GM12801 (cell line): ENCODE results near the gene SPRED1.

ENCODE experiments used
- TF ChIP-seq, protein P1 (sequence below): IDR thresholded peaks from one replicate; pipeline ENCODE4 v1.5.1; 2011; ENCODE audit warnings: control low read depth; ENCODE audit not compliant: insufficient read length; ENCODE audit errors: extremely low read depth

The SPRED1 gene

DNA sequence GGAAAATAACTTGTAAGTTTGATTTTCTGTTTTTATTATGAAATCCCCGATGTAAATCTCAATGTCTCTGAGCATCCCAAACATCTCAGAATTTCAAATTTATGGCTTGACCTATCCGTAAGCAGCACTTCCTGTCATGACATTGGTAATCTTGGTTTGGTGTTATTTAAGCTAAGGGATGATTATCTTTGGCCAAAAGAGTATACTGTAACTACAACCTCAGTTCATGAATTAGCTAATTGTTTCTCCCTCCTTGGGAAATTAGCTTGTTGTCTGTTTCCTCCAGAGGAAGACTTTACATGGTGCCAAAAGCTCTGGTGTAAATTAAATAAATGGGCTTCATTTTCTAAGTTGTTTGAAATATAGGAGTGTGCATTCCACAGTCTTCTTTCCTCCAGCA, 28.1 kb upstream of the SPRED1 start:
- TF ChIP-seq, protein P1, sequence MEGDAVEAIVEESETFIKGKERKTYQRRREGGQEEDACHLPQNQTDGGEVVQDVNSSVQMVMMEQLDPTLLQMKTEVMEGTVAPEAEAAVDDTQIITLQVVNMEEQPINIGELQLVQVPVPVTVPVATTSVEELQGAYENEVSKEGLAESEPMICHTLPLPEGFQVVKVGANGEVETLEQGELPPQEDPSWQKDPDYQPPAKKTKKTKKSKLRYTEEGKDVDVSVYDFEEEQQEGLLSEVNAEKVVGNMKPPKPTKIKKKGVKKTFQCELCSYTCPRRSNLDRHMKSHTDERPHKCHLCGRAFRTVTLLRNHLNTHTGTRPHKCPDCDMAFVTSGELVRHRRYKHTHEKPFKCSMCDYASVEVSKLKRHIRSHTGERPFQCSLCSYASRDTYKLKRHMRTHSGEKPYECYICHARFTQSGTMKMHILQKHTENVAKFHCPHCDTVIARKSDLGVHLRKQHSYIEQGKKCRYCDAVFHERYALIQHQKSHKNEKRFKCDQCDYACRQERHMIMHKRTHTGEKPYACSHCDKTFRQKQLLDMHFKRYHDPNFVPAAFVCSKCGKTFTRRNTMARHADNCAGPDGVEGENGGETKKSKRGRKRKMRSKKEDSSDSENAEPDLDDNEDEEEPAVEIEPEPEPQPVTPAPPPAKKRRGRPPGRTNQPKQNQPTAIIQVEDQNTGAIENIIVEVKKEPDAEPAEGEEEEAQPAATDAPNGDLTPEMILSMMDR: no peak

DNA sequence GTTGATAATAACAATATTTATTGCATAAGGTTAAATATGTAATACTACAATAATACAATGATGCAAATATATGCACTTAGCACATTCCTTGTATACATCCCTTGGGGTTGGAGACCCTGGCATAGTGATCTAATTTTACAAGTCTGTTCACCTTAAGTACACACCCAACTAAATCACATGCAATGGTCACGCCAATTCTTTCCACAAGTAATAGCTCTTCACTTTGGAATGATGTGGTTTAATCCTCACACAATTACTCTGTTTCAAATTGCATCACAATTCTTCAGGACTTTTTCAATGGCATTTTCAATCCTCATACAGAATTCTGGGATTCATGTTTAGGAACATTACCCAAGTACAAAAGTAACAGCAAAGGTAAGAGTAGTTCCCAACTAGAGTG, 27.3 kb upstream of the SPRED1 start:
- TF ChIP-seq, protein P1: no peak

DNA sequence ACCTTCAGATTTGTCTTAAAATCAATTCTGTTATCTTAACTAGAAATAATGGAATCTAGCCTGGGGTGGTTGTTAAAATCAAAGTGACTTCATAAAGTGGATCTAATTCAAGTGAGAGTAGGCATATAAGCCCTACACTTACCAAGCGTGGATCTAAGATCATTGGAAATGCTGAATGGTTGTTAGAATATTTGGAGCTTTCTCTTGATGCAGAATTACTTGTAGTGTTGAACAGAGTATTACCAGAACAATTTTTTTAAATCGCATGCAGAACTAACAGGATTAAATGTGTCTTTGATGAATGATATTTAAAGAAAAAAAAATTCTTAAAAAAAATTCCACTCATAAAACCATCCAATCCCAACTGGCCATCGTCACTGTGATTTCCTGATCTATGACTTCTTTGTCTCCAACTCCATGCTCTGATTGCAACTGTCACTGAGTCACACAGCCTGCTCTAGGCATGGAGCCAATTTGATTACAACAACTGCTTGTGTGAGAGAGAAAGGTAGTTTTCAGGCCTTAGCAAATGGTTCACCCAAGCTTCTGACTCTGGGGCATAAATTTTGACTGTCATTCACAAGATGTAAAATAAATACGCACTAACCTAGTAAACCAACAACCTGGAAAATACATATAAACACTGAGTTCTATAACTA, 25.9 kb upstream of the SPRED1 start:
- TF ChIP-seq, protein P1: no peak

DNA sequence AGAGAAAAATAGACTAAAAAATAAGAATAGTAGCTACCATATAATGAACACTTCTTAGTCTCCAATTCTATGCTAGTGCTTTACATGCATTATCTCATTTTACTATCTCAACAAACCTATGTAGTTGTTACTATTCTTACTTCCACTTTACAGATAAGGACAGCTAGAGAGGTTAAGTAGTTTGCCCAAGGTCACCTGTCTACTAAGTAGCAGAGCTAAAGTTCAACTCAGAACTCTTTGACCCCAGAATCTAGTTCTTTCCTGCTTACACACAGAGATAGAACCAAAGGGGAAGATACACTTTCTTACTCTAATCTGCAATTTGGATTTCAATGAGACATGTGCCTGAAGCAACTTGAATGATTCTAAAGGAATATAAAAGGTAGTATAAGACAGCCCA, 24.7 kb upstream of the SPRED1 start:
- TF ChIP-seq, protein P1: no peak

DNA sequence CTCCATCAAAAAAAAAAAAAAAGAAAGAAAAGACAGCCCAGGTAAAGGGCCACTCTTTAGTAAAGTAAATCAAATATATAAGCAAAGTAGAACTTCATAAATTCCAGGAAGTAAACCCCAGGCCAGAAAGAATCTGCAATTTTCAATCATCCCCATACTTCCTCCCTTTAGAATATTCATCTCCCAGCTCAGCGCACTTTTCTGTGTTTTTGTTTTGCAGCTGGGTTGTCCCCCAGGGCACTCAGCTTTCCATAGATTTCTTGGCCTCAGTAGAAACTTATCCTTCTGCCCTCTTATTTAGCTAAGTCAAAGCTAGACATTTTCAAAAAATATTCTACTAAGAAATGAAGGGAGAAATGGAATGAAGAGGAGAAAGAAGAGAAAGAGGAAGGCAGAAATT, 24.0 kb upstream of the SPRED1 start:
- TF ChIP-seq, protein P1: no peak

DNA sequence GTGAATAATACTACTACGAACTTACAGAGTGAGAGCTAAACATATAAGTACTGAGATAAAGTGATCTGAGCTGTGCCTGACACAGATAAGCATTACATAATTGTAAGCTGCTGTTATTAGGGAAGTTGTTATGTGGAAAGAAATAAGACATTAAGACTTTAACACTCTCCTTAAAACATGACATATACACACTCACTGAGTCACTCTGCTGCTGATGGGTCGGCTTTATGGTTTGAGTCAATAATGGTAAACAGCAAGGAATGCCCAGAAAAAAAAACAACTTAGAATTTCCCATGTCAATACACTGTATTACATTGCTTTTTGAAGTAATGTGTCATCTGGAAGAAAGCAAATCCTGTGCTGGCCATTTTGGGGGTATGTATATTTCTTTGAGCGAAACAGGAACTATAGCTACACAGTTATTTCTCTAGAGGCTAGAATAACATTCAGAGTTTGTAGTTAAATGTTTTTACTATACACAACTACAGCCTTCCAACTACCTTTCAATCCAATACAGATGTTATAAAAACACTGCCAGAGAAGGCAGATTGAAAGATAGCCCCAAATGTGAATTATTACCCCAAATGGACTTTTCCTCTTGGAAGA, 22.8 kb upstream of the SPRED1 start:
- TF ChIP-seq, protein P1: no peak

DNA sequence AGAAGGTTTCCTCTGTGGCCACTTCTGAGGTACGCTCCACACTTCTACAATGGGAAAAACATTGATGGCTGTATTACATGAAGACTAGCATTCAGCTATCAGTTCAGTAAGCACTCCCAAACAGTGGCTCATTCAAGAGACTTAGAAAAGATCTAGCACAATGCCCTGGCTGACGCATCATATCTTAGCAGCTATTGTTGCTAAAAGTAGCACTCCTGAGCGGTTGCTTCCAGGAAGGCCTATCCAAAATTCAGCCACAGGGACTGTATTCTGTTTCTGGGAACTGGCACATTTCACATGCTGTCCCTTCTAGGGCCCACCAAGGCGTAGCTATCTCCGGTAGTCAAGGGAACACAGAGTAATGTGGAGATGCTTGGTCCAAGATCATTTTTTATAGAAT, 21.2 kb upstream of the SPRED1 start:
- TF ChIP-seq, protein P1: no peak
